Measurements from ENCODE around the gene IL26.

GRCh38 chr12:68162374-68162773, 63.2 kb downstream of the IL26 start:
- no peak for TF ChIP-seq POLR2AphosphoS5 (IDR thresholded peaks at IDR 0.05)
- no peak for TF ChIP-seq POLR2A (IDR thresholded peaks at IDR 0.05)
- TF ChIP-seq CTCF (IDR thresholded peaks at IDR 0.05), result no peak

All from upper lobe of left lung (tissue), 4 donors.